Gastrocnemius medialis (tissue), 4 donors: ENCODE data around the gene OR2V2.

Experiments used
- POLR2A ChIP-seq, 2 donors: fragments of 450-650 bp; IDR thresholded peaks; one replicate each; pipeline ENCODE4 v1.6.1; 2017; ENCODE audit warnings: antibody characterized with exemption in 2 of 2, mild to moderate bottlenecking in 2 of 2, moderate library complexity in 2 of 2
- TF ChIP-seq, protein P1 (sequence below), 5 experiments: fragments of 450-650 bp in 3 of 5; fragments of 200-600 bp in 2 of 5; sonication (generic) in 2 of 5; IDR thresholded peaks in 4 of 5; conservative IDR thresholded peaks in 1 of 5; 1 replicate in 4 of 5; 2 replicates in 1 of 5; pipeline ENCODE4 v1.5.1; 2016 to 2019; ENCODE audit warnings: antibody characterized with exemption in 5 of 5, mild to moderate bottlenecking in 3 of 5, moderate library complexity in 3 of 5

DNA sequence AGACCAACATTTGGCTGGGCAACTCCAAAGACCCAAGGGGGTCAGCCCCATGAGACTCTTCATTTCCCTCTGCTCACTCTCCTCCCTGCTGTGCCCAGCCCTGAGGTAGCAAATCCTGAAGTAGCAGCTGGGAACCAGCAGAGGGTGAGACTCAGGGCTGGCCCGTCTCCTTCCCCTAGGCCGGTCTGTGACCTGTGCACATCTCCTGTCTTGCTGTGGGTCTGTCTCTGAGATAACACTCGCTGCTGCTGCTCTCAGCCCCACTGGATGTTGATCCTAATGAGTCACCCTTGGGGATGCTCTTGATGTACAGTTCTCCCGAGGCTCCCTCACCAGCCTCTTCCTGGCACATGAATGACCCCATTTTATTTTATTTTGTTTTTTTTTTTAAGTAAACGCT, 9.1 kb upstream of the OR2V2 start:
- TF ChIP-seq, protein P1, sequence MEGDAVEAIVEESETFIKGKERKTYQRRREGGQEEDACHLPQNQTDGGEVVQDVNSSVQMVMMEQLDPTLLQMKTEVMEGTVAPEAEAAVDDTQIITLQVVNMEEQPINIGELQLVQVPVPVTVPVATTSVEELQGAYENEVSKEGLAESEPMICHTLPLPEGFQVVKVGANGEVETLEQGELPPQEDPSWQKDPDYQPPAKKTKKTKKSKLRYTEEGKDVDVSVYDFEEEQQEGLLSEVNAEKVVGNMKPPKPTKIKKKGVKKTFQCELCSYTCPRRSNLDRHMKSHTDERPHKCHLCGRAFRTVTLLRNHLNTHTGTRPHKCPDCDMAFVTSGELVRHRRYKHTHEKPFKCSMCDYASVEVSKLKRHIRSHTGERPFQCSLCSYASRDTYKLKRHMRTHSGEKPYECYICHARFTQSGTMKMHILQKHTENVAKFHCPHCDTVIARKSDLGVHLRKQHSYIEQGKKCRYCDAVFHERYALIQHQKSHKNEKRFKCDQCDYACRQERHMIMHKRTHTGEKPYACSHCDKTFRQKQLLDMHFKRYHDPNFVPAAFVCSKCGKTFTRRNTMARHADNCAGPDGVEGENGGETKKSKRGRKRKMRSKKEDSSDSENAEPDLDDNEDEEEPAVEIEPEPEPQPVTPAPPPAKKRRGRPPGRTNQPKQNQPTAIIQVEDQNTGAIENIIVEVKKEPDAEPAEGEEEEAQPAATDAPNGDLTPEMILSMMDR (IDR thresholded peaks at IDR 0.05 in 4 of 5, conservative IDR thresholded peaks at IDR 0.05 in 1 of 5), result no peak
- TF ChIP-seq POLR2A (IDR thresholded peaks at IDR 0.05), result no peak
